ENCODE measurements around the gene EXOC4.

DNA sequence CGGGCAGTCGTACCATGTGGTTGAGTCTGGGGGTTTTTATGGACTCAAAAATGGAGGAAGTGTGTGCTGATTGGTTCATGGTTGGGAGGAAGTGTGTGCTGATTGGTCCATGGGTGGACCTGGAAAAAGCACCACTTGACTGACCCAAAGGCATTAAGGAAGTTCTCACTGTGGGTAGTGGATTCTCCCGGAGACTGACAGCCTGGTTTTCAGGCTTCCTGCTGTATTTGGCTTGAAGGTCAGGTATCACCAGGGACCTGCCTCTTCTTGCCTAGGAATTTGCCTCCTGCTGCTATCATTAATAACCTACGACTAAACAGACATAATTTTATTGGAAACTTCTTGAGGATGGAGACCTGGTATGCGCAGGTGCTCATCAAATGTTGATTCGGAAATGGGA, 605.4 kb downstream of the EXOC4 start:
- TF ChIP-seq, protein P1, sequence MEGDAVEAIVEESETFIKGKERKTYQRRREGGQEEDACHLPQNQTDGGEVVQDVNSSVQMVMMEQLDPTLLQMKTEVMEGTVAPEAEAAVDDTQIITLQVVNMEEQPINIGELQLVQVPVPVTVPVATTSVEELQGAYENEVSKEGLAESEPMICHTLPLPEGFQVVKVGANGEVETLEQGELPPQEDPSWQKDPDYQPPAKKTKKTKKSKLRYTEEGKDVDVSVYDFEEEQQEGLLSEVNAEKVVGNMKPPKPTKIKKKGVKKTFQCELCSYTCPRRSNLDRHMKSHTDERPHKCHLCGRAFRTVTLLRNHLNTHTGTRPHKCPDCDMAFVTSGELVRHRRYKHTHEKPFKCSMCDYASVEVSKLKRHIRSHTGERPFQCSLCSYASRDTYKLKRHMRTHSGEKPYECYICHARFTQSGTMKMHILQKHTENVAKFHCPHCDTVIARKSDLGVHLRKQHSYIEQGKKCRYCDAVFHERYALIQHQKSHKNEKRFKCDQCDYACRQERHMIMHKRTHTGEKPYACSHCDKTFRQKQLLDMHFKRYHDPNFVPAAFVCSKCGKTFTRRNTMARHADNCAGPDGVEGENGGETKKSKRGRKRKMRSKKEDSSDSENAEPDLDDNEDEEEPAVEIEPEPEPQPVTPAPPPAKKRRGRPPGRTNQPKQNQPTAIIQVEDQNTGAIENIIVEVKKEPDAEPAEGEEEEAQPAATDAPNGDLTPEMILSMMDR (IDR thresholded peaks at IDR 0.05) = no peak
- no peak for TF ChIP-seq POLR2AphosphoS5 (IDR thresholded peaks at IDR 0.05)
